Measurements from ENCODE around the gene BCL2. TPM values are rescaled to one million over a fixed set of nuclear protein-coding genes. Genes with fewer than 3 reads are reported as not detected.

Gene BCL2
- total and polyA plus RNA-seq, 2 experiments from 2014 or later: 0.02 to 0.98 TPM

DNA sequence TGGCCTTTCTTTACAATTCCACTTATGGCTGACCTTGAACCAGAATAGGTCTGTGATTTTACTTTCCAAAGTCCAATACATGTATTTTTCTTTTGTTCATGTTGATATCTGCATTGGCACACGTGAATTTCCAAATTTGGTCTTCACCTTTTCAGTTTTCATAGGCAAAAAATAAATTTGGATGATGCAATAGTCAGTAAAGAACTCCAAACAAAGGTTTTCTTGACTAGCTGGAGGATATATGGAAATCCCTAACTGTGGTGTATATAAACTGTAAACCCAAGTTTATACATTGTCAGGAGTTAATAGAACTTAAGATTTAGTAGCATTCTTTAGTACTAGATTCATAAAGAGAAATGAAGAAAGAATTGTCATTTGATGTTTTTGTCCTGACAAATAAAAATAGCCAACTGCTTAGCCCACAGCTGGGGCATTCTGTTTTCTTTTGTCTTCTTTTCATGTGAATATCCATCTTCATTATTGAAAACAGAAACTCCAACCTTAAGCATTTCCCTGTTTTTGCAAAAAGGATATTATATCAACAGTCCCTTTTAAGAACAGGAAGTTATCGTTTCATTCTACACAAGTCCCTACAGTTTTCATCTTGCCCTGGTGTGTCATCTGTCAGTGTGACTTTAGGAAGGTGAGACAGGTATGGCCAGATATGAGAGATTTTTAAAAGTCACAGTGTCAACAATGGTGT is 132.9 kb downstream of the BCL2 start:
- TF ChIP-seq, protein P1, sequence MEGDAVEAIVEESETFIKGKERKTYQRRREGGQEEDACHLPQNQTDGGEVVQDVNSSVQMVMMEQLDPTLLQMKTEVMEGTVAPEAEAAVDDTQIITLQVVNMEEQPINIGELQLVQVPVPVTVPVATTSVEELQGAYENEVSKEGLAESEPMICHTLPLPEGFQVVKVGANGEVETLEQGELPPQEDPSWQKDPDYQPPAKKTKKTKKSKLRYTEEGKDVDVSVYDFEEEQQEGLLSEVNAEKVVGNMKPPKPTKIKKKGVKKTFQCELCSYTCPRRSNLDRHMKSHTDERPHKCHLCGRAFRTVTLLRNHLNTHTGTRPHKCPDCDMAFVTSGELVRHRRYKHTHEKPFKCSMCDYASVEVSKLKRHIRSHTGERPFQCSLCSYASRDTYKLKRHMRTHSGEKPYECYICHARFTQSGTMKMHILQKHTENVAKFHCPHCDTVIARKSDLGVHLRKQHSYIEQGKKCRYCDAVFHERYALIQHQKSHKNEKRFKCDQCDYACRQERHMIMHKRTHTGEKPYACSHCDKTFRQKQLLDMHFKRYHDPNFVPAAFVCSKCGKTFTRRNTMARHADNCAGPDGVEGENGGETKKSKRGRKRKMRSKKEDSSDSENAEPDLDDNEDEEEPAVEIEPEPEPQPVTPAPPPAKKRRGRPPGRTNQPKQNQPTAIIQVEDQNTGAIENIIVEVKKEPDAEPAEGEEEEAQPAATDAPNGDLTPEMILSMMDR (IDR thresholded peaks at IDR 0.05; ENCODE audit: low read depth, low read length): no peak
- Histone ChIP-seq H3K27me3 (no peaks in the 10 kb centered on the region), H3K9me3 (ENCODE audit: low read depth) (no peaks in the 10 kb centered on the region), H3K4me3 (no peak overlapping the region), H3K36me3 (no peaks in the 10 kb centered on the region), H3K27ac (peak overlapping the region; percentile 8), H3K4me1 (ENCODE audit: low read depth) (peaks cover 21% of the 10 kb centered on the region)
- no peak for DNase-seq (ENCODE audit: low read depth in 1 of 2, low spot score in 1 of 2)

DNA sequence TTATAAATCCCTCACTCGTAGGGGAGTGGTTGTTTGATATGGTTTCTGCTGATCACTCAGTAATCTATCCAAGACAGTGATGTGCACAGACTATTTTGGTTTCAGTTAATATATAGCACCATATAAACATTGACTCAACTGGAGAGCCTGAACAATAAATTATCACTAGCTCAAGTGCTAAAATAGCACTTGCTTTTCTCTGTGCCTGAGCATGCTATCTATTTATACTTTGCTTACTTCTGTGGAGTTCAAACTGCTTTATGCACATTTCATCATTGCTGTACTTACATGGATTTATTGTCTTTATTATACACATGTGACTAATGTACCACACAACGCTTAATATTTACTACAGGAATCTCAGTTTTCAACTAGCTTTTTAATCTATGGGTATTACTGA is 133.6 kb downstream of the BCL2 start:
- no peak for DNase-seq (ENCODE audit: low read depth in 1 of 2, low spot score in 1 of 2)
- Histone ChIP-seq H3K9me3 (ENCODE audit: low read depth) (no peaks in the 10 kb centered on the region), H3K27ac (no peak overlapping the region), H3K36me3 (no peaks in the 10 kb centered on the region), H3K27me3 (no peaks in the 10 kb centered on the region), H3K4me3 (no peak overlapping the region), H3K4me1 (ENCODE audit: low read depth) (peaks cover 21% of the 10 kb centered on the region)
- TF ChIP-seq, protein P1 (IDR thresholded peaks at IDR 0.05; ENCODE audit: low read depth, low read length): no peak

DNA sequence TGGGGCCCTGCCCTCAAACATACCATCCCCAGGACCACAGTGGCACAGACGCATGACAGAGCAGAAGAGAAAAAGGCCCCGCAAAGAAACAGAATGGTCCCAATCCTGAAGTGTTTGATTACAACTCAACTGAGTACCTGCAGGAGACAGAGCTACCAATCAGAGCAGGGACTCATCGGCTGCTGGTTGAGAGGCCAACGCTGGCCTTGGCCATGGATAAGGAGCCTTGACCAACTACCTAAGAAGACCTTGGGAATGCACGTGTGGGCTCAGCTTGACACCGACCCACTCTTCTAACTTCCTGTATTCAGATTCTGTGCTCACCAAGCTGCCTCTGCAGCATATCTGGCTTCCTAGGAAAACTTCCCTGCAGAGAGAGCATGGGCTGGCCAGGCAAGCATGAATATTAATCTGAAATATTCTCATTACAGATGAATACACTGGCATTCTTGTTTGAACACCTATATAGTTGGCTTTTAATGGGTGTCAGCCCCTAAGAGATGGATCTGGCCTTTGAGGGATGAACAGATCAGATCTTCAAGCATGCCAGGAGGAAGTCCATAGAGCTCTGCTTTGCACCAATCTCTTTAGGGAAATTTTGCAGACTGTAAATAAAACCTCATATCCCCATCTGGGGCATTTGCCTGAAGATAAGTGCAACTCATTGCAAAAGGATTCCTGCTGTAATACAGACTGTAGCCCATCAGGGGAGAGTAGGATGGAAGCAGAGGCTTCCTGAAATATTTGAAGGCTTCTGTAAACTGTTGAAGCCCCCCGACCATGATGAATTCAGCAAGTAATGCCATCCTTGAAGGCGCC is 135.4 kb downstream of the BCL2 start:
- no peak overlapping the region for H3K27ac ChIP-seq
- TF ChIP-seq, protein P1 (IDR thresholded peaks at IDR 0.05; ENCODE audit: low read depth, low read length): no peak

DNA sequence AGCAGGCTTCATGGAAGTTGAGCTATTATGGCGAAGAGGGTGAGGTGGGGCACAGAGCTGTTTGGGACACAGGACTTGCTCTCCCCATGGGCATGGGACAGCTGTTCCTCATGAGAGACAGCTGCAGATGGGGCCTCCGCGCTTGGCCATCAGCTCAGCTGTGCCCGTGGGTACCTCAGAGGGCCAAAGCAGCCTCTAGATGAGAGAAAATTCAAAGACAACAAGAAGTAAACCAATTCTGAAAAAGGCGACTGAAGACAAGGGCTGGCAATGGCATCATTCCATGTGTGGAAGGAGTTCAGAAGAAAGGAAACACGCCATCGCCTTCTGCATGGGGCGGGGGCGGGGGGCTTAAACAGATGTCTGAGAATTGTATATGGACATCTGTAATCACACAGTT is 136.2 kb downstream of the BCL2 start:
- Histone ChIP-seq H3K9me3 (ENCODE audit: low read depth) (no peaks in the 10 kb centered on the region), H3K27ac (no peak overlapping the region), H3K4me1 (ENCODE audit: low read depth) (peaks cover 21% of the 10 kb centered on the region), H3K27me3 (no peaks in the 10 kb centered on the region), H3K4me3 (no peak overlapping the region), H3K36me3 (no peaks in the 10 kb centered on the region)
- DNase-seq (ENCODE audit: low read depth in 1 of 2, low spot score in 1 of 2): no peak
- TF ChIP-seq, protein P1 (IDR thresholded peaks at IDR 0.05; ENCODE audit: low read depth, low read length): no peak

More for the DNA sequence above, 135.4 kb downstream of the BCL2 start:
- no peak overlapping the region for H3K4me3 ChIP-seq
- no peaks in the 10 kb centered on the region for H3K27me3 ChIP-seq
- H3K36me3 ChIP-seq: no peaks in the 10 kb centered on the region
- no peak for DNase-seq (ENCODE audit: low read depth in 1 of 2, low spot score in 1 of 2)
- no peaks in the 10 kb centered on the region for H3K9me3 ChIP-seq (ENCODE audit: low read depth)
- H3K4me1 ChIP-seq (ENCODE audit: low read depth): peaks cover 21% of the 10 kb centered on the region

DNA sequence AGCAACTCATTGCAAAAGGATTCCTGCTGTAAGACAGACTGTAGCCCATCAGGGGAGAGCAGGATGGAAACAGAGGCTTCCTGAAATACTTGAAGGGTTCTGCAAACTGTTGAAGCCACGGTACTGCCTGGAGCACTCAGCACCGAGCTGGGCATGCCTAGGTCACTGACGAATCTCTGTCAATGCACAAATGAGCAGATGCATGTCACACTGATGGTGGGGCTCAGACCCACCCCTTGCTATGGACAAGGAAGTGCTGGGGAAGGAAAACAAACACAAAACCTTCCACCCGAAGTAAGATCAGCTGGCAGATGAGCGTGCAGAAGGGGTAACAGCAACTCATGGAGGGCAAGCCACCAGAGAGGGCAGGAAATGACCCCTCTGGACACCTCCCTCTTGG is 136.7 kb downstream of the BCL2 start:
- H3K27me3 ChIP-seq: no peaks in the 10 kb centered on the region
- no peak overlapping the region for H3K27ac ChIP-seq
- H3K4me1 ChIP-seq (ENCODE audit: low read depth): peaks cover 21% of the 10 kb centered on the region
- no peak for DNase-seq (ENCODE audit: low read depth in 1 of 2, low spot score in 1 of 2)
- H3K9me3 ChIP-seq (ENCODE audit: low read depth): no peaks in the 10 kb centered on the region
- H3K4me3 ChIP-seq: no peak overlapping the region
- H3K36me3 ChIP-seq: no peaks in the 10 kb centered on the region
- TF ChIP-seq, protein P1 (IDR thresholded peaks at IDR 0.05; ENCODE audit: low read depth, low read length): no peak

Data from cardiac muscle cell (in vitro differentiated cells and primary cell).